Gastrocnemius medialis (tissue), 4 donors: ENCODE measurements around the gene SALL4. TPM values are rescaled to one million over a fixed set of nuclear protein-coding genes. Genes with fewer than 3 reads are reported as not detected.
"Not testable (repeated sequence)": the region's sequence is repeated elsewhere in the genome, so short reads cannot be mapped to it uniquely, and the experiment has no call there.

Source experiments
- ATAC-seq, 2 donors: fragments of 150-250 bp; one replicate each; pipeline ENCODE4 v1.9.1; 2016
- DNase-seq, 2 donors: peaks; one replicate each; pipeline ENCODE4 v3.0.0-alpha.2; 2019
- H3K27ac ChIP-seq, 4 donors: fragments of 200-600 bp; sonication (generic); 1 replicate in 1 of 4; 2 replicates in 3 of 4; pipeline ENCODE4 v1.5.1; 2016 to 2018; ENCODE audit warnings: mild to moderate bottlenecking in 2 of 4, moderate library complexity in 1 of 4
- H3K27me3 ChIP-seq, 3 donors: fragments of 200-600 bp; sonication (generic) in 2 of 3; 1 replicate in 1 of 3; 2 replicates in 2 of 3; pipeline versions ENCODE4 v1.5.1 to v1.6.0; 2016 to 2019; ENCODE audit warnings: mild to moderate bottlenecking in 1 of 3, moderate library complexity in 1 of 3
- H3K36me3 ChIP-seq, 2 donors: fragments of 200-600 bp; sonication (generic) in 1 of 2; one replicate each; pipeline ENCODE4 v1.5.1; 2017 to 2018
- H3K4me1 ChIP-seq, 2 donors: fragments of 200-600 bp; sonication (generic) in 1 of 2; one replicate each; pipeline ENCODE4 v1.5.1; 2016 to 2017; ENCODE audit warnings: mild to moderate bottlenecking in 2 of 2
- H3K4me3 ChIP-seq, 4 donors: fragments of 200-600 bp; sonication (generic) in 3 of 4; 1 replicate in 1 of 4; 2 replicates in 3 of 4; pipeline ENCODE4 v1.5.1; 2016 to 2019; ENCODE audit warnings: mild to moderate bottlenecking in 2 of 4
- H3K9me3 ChIP-seq, 3 donors: fragments of 200-600 bp; sonication (generic) in 2 of 3; 1 replicate in 1 of 3; 2 replicates in 2 of 3; pipeline ENCODE4 v1.5.1; 2016 to 2019
- POLR2A ChIP-seq, 2 donors: fragments of 450-650 bp; IDR thresholded peaks; one replicate each; pipeline ENCODE4 v1.6.1; 2017; ENCODE audit warnings: antibody characterized with exemption in 2 of 2, mild to moderate bottlenecking in 2 of 2, moderate library complexity in 2 of 2
- in situ Hi-C, 4 donors: fragments of 200-750 bp; cut with MboI; loops; one replicate each; pipeline versions ENCODE4 v1.15.0 to v1.8.0; 2017; ENCODE audit warnings: low sequenced_read_pairs in 4 of 4
- intact Hi-C: fragments of 100-400 bp; cut with DNase I; formaldehyde crosslinking; loops from one replicate; pipeline ENCODE4 v1.15.1; 2023; ENCODE audit warnings: low total_unique reads
- total RNA-seq, 4 donors: library from RNA; depleted of rRNA; stranded (reverse); fragments of >200 nt; gene quantifications; one replicate each; pipeline versions ENCODE4 v1.1.0 to v1.2.3, GENCODE V29; 2016
- TF ChIP-seq, protein P1 (sequence below), 5 experiments: fragments of 450-650 bp in 3 of 5; fragments of 200-600 bp in 2 of 5; sonication (generic) in 2 of 5; IDR thresholded peaks in 4 of 5; conservative IDR thresholded peaks in 1 of 5; 1 replicate in 4 of 5; 2 replicates in 1 of 5; pipeline ENCODE4 v1.5.1; 2016 to 2019; ENCODE audit warnings: antibody characterized with exemption in 5 of 5, mild to moderate bottlenecking in 3 of 5, moderate library complexity in 3 of 5

The SALL4 gene
- total RNA-seq, 4 donors from 2014 or later = not detected

GRCh38 chr20:51828762-51829161 lies 26.4 kb upstream of the SALL4 start:
- TF ChIP-seq, protein P1, sequence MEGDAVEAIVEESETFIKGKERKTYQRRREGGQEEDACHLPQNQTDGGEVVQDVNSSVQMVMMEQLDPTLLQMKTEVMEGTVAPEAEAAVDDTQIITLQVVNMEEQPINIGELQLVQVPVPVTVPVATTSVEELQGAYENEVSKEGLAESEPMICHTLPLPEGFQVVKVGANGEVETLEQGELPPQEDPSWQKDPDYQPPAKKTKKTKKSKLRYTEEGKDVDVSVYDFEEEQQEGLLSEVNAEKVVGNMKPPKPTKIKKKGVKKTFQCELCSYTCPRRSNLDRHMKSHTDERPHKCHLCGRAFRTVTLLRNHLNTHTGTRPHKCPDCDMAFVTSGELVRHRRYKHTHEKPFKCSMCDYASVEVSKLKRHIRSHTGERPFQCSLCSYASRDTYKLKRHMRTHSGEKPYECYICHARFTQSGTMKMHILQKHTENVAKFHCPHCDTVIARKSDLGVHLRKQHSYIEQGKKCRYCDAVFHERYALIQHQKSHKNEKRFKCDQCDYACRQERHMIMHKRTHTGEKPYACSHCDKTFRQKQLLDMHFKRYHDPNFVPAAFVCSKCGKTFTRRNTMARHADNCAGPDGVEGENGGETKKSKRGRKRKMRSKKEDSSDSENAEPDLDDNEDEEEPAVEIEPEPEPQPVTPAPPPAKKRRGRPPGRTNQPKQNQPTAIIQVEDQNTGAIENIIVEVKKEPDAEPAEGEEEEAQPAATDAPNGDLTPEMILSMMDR (IDR thresholded peaks at IDR 0.05 in 4 of 5, conservative IDR thresholded peaks at IDR 0.05 in 1 of 5) = no peak
- TF ChIP-seq POLR2A (IDR thresholded peaks at IDR 0.05) = no peak
- intact Hi-C loops (no loop called here), in situ Hi-C loops (no loop called here)
- no peak for DNase-seq
- Histone ChIP-seq H3K4me3 (no peak overlapping the region), H3K27ac (no peak overlapping the region), H3K4me1 (no peaks in the 10 kb centered on the region), H3K36me3 (no peaks in the 10 kb centered on the region), H3K9me3 (no peaks in the 10 kb centered on the region), H3K27me3 (no peaks in the 10 kb centered on the region)
- no peak for ATAC-seq

DNA sequence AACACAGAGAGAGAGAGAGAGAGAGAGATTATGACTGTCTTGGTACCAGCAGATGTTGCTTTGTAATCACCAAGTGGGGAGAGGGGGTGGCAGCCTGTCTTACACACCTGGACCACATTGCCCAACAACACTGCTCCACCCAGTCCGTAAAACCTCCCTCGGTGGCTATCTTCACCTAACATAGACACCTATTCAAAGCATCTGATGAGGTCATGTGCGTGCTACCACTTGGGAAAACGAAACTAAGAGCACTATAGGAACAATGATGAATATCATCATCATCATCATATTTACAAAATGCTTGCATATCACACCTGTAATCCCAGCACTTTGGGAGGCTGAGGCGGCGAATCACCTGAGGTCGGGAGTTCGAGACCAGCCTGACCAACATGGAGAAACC lies 24.1 kb upstream of the SALL4 start:
- H3K27me3 ChIP-seq = no peaks in the 10 kb centered on the region
- H3K36me3 ChIP-seq = no peaks in the 10 kb centered on the region
- no peak overlapping the region for H3K27ac ChIP-seq
- intact Hi-C loops = no loop called here
- in situ Hi-C loops = no loop called here
- no peaks in the 10 kb centered on the region for H3K9me3 ChIP-seq
- H3K4me1 ChIP-seq = no peaks in the 10 kb centered on the region
- no peak for DNase-seq
- TF ChIP-seq, protein P1 (IDR thresholded peaks at IDR 0.05 in 4 of 5, conservative IDR thresholded peaks at IDR 0.05 in 1 of 5) = no peak
- TF ChIP-seq POLR2A (IDR thresholded peaks at IDR 0.05) = no peak
- no peak overlapping the region for H3K4me3 ChIP-seq
- ATAC-seq = no peak

DNA sequence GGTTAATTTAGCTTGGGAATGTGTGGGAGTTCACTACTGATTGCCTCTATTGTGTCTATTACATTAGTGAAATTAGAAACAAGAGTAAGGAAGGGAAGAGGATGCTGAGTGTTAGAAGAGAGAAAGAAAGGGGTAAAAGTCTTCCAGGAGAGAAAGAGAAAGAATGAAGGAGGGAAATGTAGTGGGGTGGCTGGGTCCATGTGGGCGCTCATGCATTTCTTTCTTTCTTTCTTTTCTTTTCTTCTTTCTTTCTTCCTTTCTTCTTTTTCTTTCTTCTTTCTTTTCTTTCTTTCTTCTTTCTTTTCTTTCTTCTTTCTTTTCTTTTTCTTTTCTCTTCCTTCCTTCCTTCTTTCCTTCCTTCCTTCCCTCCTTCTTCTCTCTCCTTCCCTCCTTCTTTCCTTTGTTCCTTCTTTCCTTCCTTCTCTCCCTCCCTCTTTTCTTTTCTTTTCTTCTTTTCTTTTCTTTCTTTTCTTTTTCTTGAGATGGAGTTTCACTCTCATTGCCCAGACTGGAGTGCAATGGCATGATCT lies 16.2 kb upstream of the SALL4 start:
- no peaks in the 10 kb centered on the region for H3K9me3 ChIP-seq
- no peaks in the 10 kb centered on the region for H3K4me1 ChIP-seq
- H3K27ac ChIP-seq = no peak overlapping the region
- no peak for ATAC-seq
- no peak for DNase-seq
- H3K27me3 ChIP-seq = peaks cover 0 to 2% (median 0%) of the 10 kb centered on the region in 3 donors
- intact Hi-C loops = no loop called here
- in situ Hi-C loops = no loop called here
- no peaks in the 10 kb centered on the region for H3K36me3 ChIP-seq
- no peak for TF ChIP-seq POLR2A (IDR thresholded peaks at IDR 0.05)
- TF ChIP-seq, protein P1 (IDR thresholded peaks at IDR 0.05 in 4 of 5, conservative IDR thresholded peaks at IDR 0.05 in 1 of 5) = no peak
- H3K4me3 ChIP-seq = no peak overlapping the region

- DNase-seq, H3K36me3 ChIP-seq, intact Hi-C loops, ATAC-seq, H3K9me3 ChIP-seq, H3K4me3 ChIP-seq, H3K4me1 ChIP-seq, H3K27me3 ChIP-seq, H3K27ac ChIP-seq, in situ Hi-C loops: not testable (repeated sequence)
Measured at GRCh38 chr20:51816856-51817255, 14.5 kb upstream of the SALL4 start.

DNA sequence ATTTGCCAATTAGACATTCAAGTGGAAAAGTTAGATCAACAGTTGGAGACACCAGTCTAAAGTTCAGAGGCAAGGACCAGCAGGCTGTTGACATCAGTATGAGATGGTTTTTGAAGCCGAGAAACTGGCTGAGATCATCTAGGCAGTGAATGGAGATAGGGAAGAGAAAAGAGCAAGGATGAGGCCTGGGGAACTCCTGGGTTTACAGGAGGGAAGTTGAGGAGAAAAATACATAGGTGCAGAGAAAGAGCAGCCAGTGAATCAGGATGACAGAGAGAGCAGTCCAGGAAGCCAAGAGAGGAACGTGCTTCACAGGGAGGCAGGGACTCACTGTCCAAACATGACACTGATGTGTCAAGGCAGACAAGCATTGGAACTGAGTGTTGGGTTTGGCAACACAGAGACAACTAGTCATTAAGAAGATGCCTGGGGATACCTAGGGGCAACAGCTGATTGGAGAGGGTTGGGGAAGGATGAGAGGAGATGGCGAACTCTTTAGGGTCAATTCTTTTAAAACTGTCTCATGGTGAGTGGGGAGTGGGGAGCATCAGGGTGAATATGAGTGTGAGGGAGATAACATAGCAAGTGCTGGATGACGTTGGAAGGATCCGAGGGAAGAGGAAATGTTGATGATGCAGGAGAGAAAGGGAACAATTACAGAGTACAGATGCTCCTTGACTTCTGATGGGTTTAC lies 13.2 kb upstream of the SALL4 start:
- TF ChIP-seq, protein P1 (IDR thresholded peaks at IDR 0.05 in 4 of 5, conservative IDR thresholded peaks at IDR 0.05 in 1 of 5) = no peak
- no peak for TF ChIP-seq POLR2A (IDR thresholded peaks at IDR 0.05)
- intact Hi-C loops = no loop called here
- no peak for ATAC-seq
- Histone ChIP-seq H3K4me1 (no peaks in the 10 kb centered on the region), H3K4me3 (no peak overlapping the region), H3K36me3 (no peaks in the 10 kb centered on the region), H3K27me3 (peaks cover 0 to 2% (median 0%) of the 10 kb centered on the region in 3 donors), H3K9me3 (no peaks in the 10 kb centered on the region), H3K27ac (no peak overlapping the region)
- in situ Hi-C loops = no loop called here
- no peak for DNase-seq
